NB4 (cell line): ENCODE data around the gene MEGF6.

Source experiments
- DNase-seq: peaks from one replicate; pipeline ENCODE4 v3.0.0; 2010; ENCODE audit warnings: low read depth
- H3K4me3 ChIP-seq: one replicate; pipeline ENCODE4 v1.5.1; 2011; ENCODE audit warnings: mild to moderate bottlenecking, low read depth, low read length, moderate library complexity
- MYC ChIP-seq: IDR thresholded peaks from 2 replicates; pipeline ENCODE4 v1.6.1; 2011; ENCODE audit warnings: low read depth, low read length
- POLR2A ChIP-seq: IDR thresholded peaks from 2 replicates; pipeline ENCODE4 v1.6.1; 2011; ENCODE audit warnings: mild to moderate bottlenecking; ENCODE audit not compliant: insufficient read length; ENCODE audit errors: extremely low read depth
- TF ChIP-seq, protein P1 (sequence below): IDR thresholded peaks from 2 replicates; pipeline ENCODE4 v1.6.1; 2011; ENCODE audit warnings: low read depth, low read length
- TF ChIP-seq, protein P2 (sequence below): IDR thresholded peaks from one replicate; pipeline ENCODE4 v1.5.1; 2012; ENCODE audit warnings: low read depth, low read length

MEGF6 gene

DNA sequence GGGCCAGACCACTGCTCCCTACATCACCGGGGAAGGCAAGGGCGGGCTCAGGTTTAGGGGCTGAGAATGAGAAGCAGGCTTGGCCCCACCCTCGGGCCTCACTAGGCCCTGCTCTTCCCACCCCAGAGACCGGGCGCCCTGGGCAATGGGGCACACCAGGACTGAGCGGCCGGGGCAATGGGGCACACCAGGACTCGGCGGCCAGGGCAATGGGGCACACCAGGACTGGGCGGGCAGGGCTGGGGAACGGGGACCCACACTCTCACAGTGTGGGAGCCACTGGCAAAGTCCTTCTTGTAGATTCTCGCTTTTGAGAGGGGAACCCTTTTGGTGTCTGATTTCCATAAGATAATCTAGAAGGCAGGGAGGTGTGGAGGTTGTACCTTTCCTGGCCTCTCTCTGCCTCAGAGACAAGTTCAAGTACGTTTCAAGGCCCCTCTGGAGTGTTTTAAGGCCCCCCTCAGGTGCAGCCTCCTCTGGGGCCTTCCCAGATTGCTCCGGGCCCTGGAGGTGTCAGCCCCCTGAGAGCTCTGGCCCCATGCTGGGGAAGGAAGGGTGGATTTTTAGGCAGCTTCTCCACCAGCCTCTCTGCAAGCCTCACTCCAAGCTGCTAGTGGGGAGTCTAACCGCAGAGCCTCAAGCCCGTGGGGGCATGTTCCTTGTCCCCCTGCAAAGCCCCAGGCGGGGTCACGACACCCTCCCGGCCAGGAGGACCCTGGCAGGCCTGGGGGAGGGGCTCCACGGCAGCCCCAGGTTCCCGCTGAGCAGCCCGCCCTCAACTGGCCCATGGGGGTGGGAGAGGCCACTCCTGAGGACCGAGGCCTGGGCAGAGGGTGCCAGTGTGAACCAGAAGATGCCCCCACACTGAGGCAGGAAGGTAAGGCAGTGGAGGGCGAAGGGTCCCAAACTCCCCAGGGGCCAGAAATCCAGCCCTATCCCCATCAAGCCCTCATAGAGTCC lies 90.6 kb downstream of the MEGF6 start:
- DNase-seq, result peak; percentile 88
- TF ChIP-seq POLR2A (no peak), MYC (no peak; the same call in 1 of the 2 replicates)
- TF ChIP-seq, protein P1, sequence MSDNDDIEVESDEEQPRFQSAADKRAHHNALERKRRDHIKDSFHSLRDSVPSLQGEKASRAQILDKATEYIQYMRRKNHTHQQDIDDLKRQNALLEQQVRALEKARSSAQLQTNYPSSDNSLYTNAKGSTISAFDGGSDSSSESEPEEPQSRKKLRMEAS, result no peak
- TF ChIP-seq, protein P2, sequence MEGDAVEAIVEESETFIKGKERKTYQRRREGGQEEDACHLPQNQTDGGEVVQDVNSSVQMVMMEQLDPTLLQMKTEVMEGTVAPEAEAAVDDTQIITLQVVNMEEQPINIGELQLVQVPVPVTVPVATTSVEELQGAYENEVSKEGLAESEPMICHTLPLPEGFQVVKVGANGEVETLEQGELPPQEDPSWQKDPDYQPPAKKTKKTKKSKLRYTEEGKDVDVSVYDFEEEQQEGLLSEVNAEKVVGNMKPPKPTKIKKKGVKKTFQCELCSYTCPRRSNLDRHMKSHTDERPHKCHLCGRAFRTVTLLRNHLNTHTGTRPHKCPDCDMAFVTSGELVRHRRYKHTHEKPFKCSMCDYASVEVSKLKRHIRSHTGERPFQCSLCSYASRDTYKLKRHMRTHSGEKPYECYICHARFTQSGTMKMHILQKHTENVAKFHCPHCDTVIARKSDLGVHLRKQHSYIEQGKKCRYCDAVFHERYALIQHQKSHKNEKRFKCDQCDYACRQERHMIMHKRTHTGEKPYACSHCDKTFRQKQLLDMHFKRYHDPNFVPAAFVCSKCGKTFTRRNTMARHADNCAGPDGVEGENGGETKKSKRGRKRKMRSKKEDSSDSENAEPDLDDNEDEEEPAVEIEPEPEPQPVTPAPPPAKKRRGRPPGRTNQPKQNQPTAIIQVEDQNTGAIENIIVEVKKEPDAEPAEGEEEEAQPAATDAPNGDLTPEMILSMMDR, result no peak
- H3K4me3 ChIP-seq, result no peak overlapping the region

DNA sequence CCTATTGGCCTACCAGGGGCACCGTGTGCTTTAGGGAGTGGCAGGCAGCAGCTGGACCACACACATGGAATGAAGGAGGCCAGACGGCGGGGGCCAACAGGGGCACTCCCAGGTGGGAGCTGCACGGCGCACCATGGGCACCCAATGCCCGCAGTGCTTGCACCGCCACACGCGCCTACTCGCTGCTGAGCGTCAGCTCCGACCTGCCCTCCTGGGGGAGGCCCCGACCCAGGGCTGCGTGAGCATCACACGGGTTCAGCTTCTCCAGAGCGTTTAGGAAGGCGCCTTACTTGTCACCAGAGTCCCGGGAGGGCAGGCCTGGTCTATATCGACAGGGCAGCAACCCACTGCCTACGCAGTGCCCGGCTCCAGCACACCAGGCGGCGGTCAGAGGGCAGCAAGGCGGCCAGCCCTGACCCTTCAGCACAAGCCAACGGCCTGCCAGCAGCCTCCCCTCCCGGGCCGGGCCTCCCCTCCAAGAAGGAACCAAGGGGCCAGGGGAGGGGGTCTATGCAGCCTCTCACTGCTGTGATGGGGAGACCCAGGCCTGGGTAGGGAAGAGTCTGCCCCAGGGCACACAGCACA lies 91.9 kb downstream of the MEGF6 start:
- TF ChIP-seq, protein P1, result no peak
- TF ChIP-seq MYC, result no peak
- TF ChIP-seq, protein P2, result no peak
- TF ChIP-seq POLR2A, result no peak
- no peak overlapping the region for H3K4me3 ChIP-seq
- no peak for DNase-seq

DNA sequence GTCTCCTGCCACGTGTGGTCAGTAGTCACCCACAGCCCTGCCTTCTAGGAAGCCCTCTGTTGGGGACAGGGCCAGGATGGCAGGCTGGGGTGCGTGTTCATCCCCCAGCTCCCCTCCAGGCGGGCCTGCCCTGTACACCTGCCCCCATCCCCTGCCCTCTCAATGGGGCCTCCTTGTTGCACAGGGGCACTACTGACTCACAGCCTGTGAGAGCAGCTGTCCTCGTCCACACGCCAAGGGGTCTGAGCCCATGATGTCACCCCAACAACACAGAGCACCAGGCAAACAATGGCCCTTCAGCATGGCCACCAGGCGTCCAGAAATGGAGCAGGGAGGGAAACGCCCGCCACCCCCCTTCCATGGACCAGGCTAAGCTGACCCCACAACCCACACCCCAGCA lies 92.6 kb downstream of the MEGF6 start:
- no peak overlapping the region for H3K4me3 ChIP-seq
- TF ChIP-seq, protein P2, result no peak
- TF ChIP-seq POLR2A, result no peak
- TF ChIP-seq MYC, result no peak
- TF ChIP-seq, protein P1, result no peak
- DNase-seq, result no peak

DNA sequence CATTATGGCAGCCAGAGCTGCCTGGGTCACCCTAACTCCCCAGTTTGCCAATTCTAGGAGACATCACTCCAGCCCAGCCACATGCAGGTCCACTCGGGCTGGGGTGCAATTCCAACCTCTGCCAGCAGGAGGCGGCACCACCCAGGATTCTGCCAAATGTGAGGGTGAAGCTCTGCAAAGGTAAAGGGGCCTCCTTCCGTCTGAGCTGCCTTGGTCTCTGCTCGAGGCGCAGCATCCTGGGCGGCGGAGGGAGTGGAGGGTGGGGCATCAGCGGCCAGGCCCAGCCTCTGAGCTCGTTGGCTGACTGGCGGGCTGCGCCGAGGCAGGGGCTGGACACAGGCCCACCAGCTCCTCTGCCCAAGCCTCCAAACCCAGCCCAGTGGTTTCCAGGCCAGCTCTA lies 93.1 kb downstream of the MEGF6 start:
- H3K4me3 ChIP-seq, result no peak overlapping the region
- peak; percentile 39 for DNase-seq
- TF ChIP-seq MYC, result no peak
- no peak for TF ChIP-seq POLR2A
- TF ChIP-seq, protein P2, result peak; percentile 55
- TF ChIP-seq, protein P1, result no peak

DNA sequence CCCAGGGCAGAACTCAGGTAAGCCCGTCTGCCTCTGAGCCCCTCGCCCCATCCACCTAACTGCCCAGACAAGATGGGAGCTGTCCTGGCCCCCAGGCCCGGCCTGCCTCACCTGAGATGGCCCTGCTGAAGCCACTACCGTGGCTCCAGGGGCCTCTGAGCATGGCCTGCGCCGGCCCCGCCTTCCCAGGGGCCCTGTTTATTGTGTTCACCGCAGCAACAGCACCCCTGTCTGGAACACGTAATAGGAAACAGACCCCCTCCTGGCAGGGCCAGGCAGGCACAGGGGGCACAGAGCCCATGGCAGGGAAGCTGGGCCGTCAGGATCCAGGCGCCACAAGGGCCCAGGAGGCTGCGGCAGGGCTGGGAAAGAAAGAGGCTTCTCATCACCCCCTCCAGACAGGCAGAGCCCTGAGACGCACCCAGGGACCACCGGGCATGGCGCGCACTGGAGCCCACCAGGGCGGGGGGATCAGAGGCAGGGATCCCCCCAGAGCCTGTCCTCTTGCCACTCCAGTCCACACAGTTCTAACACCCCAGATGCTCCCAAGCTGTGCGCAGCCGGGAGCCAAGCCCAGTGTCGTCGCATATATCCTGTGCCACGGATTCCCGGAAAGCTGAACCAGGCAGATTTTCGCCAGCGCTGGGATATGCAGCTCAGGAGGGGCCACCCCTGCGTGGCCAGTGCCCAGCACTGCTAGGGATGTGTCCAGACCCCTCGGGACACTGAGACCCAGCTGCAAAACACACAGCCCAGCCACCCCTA lies 94.2 kb downstream of the MEGF6 start:
- H3K4me3 ChIP-seq, result peak overlapping the region; percentile 34
- TF ChIP-seq MYC, result peak; percentile 27; the same call in 1 of the 2 replicates
- TF ChIP-seq, protein P1, result no peak
- peak; percentile 72 for DNase-seq
